NCI-H2196 (cell line): ENCODE results near the gene ZDHHC14.

Experiments used
- DNase-seq: peaks from one replicate; lab custom pipeline; 2025; ENCODE audit not compliant: unreplicated experiment; lab: John Stamatoyannopoulos, UW

ZDHHC14 gene

GRCh38 chr6:157513619-157514485 is 132.9 kb downstream of the ZDHHC14 start:
- no peak for DNase-seq

- DNase-seq: no peak
Observed at GRCh38 chr6:157514659-157515496, 133.9 kb downstream of the ZDHHC14 start.

DNA sequence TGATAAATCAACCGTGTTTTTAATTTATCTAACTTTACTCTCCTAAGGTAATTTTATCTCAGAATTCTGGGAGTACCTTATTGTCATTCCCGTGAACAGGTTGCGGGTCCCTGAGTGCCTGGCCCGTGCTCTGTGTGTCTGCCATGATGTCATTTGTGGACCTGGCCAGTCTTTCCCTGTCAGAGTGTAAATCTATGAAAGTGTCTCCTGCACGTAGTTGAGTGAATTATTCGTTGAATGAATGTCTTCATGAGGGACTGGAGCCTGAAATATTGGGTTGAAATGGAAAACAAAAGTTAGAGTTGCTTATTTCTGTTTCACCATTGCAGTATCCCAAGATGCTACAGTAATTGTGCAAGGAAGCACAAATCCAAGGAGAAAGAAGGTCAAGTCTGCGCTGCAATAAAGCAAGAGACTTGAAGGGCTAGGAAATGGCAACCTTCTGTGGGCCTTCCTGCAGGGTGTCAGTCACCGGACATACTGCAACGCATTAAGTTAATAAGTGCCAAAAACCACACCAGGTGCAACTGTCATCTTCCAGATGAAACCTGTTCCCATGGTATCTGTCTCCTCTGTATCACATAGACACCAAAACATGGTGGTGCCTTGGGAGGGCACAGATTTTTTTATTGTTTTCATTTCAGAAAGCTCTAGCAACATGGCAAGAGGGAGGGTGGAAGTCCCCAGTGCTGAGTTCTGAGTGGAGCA is 135.5 kb downstream of the ZDHHC14 start:
- no peak for DNase-seq

DNA sequence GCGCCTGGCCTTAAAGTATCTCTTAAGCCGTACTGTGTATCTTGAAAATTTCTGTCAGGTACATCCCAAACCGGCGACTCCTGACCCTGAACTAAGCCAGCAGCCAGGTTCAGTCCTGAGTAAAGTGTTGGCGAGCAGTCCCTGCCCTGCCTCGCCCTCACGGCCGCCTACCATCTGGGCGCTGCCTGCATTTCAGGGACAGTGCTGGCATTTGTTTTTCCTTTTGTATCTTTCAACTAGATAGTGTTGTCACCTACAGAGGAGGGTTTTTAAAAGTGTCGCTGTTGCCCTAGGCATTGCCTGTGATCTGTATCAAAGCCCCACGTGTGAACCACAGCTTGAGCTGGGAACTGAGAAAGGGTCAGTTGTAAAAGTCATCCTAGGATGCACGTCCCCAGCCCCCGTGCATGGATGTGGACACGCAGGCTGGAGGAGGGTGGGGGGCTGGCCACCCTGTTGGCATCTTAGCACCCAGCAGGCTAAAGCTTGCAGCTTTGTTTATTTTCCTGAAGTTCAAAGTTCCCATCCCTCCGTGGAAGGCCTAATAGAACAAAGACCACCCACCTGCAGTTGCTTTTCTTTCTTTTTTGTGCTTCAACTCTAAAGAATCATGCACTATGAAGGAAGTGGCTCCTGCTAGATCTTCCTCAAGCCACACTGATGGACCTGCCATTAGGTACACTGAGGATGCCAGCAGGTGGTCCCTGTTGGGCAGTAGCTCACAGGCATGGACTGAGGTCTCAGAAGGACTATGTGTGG is 136.8 kb downstream of the ZDHHC14 start:
- no peak for DNase-seq

GRCh38 chr6:157518397-157519250 is 137.6 kb downstream of the ZDHHC14 start:
- DNase-seq: no peak

DNA sequence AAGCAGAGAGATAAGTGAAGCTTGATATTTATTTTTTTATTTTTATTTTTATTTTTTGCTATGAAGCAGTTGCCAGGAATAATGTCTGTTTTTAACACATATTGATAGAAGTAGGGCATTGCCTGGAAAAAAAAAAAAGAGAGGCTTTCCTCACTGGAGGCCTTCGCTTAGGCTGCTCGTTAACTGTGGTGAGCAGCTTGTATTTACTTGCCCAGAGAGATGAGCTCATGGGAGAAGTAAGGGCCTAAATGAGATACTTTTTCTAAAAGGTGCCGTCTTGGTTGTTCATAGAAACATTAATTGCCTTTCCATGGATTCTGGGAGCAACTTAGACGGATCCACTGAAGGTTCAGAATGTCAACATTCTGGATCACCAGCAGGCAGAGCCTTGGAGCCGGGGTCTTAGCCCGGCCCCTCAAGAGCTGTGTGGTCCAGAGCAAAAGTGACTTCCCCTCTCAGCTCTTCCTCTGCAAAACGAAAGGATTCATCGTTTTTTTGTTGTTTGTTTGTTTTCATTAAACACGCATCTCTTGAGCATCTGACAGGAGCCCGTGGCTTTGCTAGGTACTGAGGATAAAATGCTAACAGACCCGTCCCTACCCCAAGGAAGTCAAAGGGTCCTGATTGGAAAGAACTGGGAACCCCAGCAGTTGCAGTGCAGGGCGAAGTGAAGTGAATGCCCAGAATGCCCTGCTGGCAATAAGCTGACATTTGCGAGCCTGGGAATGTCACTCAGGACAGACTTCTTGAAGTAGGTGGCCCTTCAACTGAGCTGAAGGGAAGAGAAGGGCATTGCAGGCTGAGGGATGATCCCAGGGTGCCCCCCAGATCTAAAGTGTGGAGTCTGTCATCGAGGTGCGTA is 138.5 kb downstream of the ZDHHC14 start:
- DNase-seq: no peak

- no peak for DNase-seq
Observed at GRCh38 chr6:157520117-157520406, 139.1 kb downstream of the ZDHHC14 start.

DNA sequence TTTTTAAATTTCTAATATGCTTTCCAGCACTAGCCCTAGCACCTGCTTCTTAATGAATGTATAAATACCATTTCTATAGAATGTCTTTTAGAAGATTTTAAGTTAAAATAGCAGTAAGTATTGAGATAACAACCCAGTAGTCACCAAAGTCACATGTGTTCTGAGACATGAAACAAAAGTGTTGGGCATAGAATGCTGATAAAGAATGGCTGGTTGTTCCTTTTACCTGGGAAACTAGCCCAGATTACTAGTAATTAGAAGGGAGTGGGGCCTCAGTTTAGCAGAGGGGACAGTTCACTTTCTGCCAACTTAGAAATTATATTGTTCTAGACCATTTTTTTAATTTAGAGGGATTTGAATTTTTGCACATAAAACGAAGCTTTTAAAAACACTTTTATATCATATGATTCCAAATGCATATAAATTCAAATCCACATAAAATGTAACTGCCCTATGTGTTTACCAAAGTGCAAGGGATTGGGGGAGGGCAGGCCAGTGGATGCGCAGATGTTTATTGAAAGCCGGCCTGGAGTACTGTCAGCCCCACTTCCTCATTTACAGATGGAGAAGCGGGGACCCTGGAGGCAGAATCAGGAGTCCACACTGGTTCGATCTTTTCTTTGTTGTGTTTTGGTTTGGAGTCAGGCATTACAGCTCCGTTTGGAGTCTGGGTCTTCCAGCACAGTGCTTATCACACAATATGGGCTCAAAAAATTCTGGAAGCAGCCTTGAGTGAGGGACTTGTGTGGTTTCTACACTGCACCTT is 139.8 kb downstream of the ZDHHC14 start:
- no peak for DNase-seq

- no peak for DNase-seq
Observed at GRCh38 chr6:157521362-157522335, 140.7 kb downstream of the ZDHHC14 start.

DNA sequence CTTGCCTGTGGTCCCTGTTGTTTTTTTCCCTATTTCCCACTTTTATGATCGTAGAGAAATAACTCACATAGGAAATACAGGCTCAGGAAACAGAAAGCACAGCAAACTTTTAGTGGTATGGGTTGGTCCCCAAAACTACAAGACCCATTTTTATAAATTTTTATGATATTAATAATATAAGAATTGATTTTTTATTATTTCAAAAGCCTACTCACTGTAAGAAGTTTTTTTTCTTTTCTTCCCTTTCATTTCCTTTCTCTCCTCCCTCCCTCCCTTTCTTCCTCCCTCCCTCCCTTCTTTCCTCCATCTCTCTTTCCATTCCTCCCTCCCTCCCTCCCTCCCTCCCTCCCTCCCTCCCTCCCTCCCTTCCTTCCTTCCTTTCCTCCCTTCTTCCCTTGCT is 141.5 kb downstream of the ZDHHC14 start:
- no peak for DNase-seq

GRCh38 chr6:157524735-157525134 is 143.7 kb downstream of the ZDHHC14 start:
- DNase-seq: no peak

DNA sequence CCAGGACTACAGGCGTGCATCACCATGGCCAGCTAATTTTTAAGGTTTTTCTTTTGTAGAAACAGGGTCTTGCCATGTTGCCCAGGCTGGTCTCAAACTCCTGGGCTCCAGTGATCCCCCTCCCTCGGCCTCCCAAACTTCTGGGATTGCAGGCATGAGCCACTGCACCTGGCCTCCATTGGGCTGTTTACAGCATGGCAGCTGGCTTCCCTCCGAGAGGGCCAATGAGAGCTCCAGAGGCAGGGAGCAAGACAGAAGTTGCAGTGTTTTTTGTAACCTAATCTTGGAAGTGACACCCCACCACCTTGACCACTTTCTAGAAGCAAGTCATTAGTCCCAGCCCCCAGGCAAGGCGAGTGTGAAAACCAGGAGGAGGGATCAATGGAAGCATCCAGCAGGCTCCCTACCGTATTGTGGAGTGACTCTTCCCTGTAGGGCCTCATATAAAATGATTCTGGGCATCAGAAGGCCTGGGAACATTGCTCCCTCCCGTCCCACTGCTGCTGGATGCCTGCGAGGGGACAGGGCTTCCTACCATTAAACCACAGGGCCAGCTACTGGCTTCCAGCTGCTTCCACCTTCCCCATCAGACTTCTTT is 144.4 kb downstream of the ZDHHC14 start:
- DNase-seq: no peak

GRCh38 chr6:157525918-157526425 is 145.0 kb downstream of the ZDHHC14 start:
- no peak for DNase-seq

GRCh38 chr6:157527471-157527907 is 146.5 kb downstream of the ZDHHC14 start:
- DNase-seq: no peak

DNA sequence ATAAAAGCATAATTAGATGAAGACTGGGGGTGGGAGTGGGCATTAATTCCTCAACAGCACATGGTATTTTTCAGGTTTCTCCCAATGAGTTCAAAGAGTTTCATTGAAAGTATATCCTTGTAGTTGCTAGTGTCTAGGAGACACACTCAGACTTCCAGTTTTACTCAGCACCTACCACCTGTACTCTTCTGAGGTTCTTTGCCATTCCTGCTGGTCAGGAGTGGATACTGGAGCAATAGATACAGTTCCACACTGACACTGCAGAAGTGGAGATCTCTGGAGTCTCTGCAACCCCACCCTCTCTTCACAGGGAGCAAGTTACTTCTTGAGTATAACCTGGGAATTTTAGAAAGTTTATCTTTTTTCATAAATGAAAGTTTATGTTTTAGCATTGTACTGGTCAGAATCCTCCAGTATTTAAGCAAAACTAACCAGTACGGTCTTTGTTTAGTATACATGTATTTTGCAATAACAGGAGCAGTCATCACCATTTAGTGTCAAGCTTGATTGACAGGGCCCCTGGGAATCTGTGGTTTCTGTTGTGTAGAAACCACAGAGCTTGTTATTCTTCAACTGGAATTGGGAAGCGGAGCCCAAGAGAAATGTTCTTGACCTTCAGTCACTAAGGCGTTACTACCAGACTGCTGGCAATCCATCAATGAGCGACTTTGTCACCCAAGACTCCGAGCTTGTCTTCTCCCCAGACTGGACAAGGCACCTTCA is 148.1 kb downstream of the ZDHHC14 start:
- DNase-seq: no peak

- no peak for DNase-seq
Observed at GRCh38 chr6:157529654-157530039, 148.7 kb downstream of the ZDHHC14 start.
